GM12864 (cell line): ENCODE results near the gene DAO.
"Not testable (repeated sequence)": the region's sequence is repeated elsewhere in the genome, so short reads cannot be mapped to it uniquely, and the experiment has no call there.

Experiments used
- DNase-seq: peaks from one replicate; pipeline ENCODE4 v3.0.0-alpha.2; 2011; ENCODE audit warnings: low read depth
- H3K4me3 ChIP-seq: 2 replicates; pipeline ENCODE4 v1.5.1; 2011; ENCODE audit warnings: mild to moderate bottlenecking, low read depth, low read length, control low read depth
- TF ChIP-seq, protein P1 (sequence below): IDR thresholded peaks from 2 replicates; pipeline ENCODE4 v1.5.1; 2011; ENCODE audit warnings: low read depth, mild to moderate bottlenecking, moderate library complexity, low read length, control low read depth, inconsistent platforms; ENCODE audit errors: missing control alignments

Gene DAO

DNA sequence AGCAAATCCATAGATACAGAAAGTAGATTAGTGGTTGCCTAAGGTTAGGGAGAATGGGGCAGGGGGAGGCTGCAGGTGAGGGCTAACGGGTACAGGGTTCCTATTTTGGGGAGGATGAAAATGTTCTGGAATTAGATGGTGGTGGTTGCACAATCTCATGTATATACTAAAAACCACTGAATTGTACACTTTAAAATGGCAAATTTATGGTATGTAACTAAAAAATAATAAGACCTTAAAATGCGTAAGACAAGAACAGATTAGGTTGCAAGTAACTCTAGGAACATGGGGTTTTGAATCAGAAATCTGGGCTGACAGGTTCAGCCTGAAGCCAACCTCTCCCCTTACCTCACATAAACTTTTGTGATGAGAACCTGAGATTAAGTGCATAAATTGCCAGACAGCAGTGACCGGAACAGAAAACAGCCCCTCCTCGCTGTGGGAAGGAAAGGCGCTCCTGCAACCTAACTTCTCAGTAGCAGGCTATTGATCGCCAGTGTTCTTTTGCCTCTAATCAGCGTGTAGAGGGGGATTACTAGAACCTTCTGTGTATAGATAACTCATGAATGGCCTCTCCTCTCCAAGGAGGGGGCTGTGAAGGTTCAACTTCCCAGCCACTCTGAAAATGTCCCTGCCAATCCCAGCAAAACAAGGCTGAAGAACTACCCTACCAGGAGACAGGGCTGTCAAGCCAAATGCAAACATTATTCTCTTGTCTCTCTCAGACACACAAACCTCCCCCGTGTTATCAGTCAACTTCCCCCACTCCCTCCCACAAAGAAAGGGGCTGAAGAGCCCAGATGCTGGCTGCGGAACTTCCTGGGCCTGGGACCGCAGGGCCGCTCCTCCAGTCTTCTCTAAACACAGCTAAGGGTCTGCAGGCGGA lies 24.4 kb upstream of the DAO start:
- peak overlapping the region; percentile 91; the same call in 1 of the 2 replicates for H3K4me3 ChIP-seq
- TF ChIP-seq, protein P1, sequence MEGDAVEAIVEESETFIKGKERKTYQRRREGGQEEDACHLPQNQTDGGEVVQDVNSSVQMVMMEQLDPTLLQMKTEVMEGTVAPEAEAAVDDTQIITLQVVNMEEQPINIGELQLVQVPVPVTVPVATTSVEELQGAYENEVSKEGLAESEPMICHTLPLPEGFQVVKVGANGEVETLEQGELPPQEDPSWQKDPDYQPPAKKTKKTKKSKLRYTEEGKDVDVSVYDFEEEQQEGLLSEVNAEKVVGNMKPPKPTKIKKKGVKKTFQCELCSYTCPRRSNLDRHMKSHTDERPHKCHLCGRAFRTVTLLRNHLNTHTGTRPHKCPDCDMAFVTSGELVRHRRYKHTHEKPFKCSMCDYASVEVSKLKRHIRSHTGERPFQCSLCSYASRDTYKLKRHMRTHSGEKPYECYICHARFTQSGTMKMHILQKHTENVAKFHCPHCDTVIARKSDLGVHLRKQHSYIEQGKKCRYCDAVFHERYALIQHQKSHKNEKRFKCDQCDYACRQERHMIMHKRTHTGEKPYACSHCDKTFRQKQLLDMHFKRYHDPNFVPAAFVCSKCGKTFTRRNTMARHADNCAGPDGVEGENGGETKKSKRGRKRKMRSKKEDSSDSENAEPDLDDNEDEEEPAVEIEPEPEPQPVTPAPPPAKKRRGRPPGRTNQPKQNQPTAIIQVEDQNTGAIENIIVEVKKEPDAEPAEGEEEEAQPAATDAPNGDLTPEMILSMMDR, result no peak
- DNase-seq, result no peak

DNA sequence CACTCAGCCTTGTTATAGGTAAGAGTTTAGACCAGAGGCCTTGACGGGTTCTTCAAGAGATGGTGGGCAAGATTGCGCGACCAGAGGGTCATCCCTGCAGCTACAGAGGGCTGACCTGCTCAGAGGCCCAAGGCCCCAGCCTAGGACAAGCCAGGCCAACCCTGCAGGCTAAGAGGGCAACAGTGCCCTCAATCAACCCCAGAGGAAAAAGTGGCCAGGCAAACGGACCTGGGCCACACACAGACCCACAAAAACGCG lies 23.8 kb upstream of the DAO start:
- peak overlapping the region; percentile 91 for H3K4me3 ChIP-seq
- TF ChIP-seq, protein P1, result no peak
- DNase-seq, result no peak

DNA sequence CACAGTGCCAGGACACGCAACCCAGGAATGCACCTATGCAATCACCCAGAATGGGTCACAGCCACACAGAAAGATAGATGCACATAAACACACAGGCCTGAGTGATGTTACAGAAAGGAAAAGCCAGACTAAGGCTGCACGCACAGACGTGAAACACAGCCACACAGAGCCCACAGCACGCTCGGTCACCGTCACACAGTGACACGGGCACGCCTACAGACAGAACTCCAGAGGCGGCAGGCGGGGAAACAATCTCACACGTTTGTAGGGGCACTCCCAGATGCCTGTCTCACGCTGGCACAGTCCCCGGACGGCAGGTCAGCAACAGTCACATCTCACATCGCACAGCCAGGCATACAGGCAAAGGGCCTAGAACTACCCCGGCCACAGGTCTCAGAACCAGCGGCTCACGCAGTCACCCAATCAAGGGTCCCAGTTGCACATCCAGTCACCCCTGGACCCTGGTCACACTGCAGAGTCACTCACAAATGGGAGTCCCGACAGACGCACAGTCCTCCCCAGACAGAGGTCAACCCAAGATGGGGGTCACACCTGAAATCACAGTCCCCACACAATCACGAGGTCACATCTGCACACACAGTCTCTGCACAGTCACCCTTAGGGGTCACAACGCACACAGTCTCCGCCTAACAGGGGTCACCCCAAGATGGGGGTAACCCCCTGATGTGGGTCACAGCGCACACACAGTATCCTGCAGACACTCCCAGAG lies 23.3 kb upstream of the DAO start:
- DNase-seq, result no peak
- peak overlapping the region; percentile 91 for H3K4me3 ChIP-seq
- TF ChIP-seq, protein P1, result no peak

DNA sequence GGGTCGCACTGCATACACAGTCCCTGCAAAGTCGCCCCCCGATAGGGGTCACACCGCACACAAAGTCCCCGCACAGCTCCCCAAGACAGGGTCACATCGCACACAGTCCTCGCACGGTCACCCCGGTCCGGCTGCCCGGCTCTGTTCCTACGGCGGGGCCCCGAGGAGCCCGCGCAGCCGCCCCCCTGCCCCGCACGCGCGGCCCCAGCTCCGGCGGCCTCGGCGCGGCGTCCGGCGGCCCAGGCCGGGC lies 22.8 kb upstream of the DAO start:
- TF ChIP-seq, protein P1, result no peak
- peak overlapping the region; percentile 91 for H3K4me3 ChIP-seq
- DNase-seq, result no peak

DNA sequence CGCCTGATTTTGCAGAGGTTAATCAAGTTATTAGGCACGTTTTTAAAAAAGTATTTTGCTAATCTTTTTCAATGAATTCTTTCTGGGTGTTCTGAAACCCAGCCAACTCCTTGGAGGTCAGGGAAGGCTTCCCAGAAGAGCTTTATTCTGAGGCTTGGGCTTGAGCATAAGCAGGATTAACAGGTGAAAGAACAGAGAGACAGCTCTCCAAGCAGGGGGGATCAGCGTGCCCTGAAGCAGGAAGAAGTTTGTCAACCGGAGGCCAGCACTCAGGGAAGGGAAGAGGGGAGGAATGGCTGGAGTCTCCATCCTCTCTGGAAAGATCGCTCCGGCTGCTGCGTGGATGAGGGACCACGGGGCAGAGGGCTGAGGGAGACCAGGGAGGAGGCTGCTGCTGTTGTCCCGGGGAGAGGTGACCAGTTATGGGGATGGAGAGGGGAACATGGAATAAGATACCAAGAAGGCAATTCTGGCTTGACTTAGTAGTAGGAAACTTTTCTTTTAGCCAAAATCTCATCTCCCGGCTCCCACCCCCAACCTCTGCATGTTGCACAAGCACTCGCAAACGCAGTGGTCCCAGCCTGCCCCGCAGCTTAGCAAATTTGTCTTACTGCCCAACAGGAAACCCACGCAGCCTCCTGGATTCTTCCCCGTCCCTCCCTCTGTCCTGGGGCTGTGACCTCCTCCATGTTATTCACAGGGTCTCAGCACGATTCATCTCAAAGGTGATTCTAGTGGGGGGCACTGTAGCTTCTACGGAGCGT lies 21.4 kb upstream of the DAO start:
- TF ChIP-seq, protein P1, result no peak
- no peak for DNase-seq
- H3K4me3 ChIP-seq, result peak overlapping the region; percentile 59

DNA sequence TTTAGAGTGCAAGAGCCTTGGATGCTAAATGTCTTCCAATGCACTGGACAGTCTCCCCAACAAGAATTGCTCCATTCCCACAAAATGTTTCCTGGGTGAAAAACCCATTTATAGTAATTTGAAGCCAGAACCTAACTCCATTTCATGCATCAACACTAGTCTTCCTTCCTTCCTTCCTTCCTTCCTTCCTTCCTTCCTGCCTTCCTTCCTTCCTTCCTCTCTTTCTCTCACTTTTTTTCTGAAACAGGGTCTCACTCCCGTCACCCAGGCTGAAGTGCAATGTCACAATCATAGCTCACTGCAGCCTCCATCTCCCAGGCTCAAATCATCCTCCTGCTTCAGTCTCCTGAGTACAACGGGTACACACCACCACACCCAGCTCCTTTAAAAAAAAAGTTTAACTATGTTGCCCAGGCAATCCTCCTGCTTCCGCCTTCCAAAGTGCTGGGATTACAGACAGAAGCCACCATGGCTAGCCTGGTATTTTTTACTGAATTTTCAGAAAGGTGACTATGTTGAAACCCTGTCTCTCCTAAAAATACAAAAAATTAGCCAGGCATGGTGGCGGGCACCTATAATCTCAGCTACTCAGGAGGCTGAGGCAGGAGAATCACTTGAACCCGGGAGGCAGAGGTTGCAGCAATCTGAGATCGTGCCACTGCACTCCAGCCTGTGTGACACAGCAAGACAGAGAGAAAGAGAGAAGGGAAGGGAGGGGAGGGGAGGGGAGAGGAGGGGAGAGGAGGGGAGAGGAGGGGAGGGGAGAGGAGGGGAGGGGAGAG lies 20.6 kb upstream of the DAO start:
- H3K4me3 ChIP-seq, DNase-seq: not testable (repeated sequence)

DNA sequence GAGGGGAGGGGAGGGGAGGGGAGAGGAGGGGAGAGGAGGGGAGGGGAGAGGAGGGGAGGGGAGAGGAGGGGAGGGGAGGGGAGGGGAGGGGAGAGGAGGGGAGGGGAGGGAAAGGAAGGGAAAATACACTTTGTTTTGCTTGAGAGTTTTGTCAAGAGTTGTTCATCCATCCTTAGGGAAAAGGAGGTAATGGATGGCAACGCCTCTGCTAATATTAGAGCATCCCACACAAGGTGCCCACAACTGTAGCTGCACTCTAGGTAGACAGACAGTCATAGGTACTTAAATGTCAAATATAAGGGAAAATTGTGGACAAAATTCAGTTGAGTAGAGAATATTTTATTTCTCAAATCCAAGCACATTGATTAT lies 20.0 kb upstream of the DAO start:
- TF ChIP-seq, protein P1, result no peak
- DNase-seq, result no peak
- H3K4me3 ChIP-seq, result no peak overlapping the region
